ENCODE measurements around the gene MINDY4. TPM values are rescaled to one million over a fixed set of nuclear protein-coding genes. Genes with fewer than 3 reads are reported as not detected.

Gene MINDY4
- total RNA-seq, 1 experiment from 2014 or later: 1.8 TPM

GRCh38 chr7:30831227-30831626 lies 60.0 kb downstream of the MINDY4 start:
- TF ChIP-seq EMX1 (CRISPR knock-in tag; IDR thresholded peaks at IDR 0.05): no peak
- no peak for TF ChIP-seq RELA (CRISPR knock-in tag; IDR thresholded peaks at IDR 0.05; ENCODE audit: borderline replicate concordance)
- TF ChIP-seq ZMAT4 (CRISPR knock-in tag; IDR thresholded peaks at IDR 0.05): no peak
- TF ChIP-seq ZNF232 (CRISPR knock-in tag; IDR thresholded peaks at IDR 0.05): no peak
- TF ChIP-seq, protein P1, sequence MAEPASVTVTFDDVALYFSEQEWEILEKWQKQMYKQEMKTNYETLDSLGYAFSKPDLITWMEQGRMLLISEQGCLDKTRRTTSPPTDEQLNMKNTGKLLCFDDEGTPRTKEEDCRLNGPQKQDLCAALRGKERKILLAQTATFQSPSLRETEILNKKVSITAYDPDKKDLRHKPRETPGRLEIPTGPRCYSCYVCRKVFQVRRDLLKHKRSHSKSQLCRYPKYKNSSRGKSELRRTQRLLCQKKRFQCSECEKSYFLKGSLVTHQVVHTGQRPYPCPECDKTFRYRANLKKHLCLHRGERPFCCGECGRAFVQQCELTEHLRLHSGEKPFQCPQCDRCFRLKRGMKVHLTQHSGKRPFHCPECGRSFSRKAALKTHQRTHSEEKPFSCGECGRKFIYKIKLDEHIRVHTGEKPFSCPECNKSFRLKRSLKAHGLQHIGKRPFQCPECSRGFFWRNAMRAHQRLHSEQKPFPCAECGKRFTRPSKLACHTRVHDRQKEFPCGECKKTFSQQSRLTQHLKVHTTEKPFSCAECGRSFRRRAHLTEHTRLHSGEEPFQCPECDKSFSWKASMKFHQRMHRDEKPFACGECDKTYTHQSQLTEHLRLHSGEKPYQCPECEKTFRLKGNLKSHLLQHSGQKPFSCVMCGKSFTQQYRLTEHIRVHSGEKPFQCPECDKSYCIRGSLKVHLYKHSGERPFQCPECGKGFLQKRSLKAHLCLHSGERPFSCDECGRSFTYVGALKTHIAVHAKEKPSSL (CRISPR knock-in tag; conservative IDR thresholded peaks at IDR 0.05): no peak
- TF ChIP-seq E2F1 (CRISPR knock-in tag; IDR thresholded peaks at IDR 0.05): no peak
- TF ChIP-seq, protein P2, sequence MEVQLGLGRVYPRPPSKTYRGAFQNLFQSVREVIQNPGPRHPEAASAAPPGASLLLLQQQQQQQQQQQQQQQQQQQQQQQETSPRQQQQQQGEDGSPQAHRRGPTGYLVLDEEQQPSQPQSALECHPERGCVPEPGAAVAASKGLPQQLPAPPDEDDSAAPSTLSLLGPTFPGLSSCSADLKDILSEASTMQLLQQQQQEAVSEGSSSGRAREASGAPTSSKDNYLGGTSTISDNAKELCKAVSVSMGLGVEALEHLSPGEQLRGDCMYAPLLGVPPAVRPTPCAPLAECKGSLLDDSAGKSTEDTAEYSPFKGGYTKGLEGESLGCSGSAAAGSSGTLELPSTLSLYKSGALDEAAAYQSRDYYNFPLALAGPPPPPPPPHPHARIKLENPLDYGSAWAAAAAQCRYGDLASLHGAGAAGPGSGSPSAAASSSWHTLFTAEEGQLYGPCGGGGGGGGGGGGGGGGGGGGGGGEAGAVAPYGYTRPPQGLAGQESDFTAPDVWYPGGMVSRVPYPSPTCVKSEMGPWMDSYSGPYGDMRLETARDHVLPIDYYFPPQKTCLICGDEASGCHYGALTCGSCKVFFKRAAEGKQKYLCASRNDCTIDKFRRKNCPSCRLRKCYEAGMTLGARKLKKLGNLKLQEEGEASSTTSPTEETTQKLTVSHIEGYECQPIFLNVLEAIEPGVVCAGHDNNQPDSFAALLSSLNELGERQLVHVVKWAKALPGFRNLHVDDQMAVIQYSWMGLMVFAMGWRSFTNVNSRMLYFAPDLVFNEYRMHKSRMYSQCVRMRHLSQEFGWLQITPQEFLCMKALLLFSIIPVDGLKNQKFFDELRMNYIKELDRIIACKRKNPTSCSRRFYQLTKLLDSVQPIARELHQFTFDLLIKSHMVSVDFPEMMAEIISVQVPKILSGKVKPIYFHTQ (CRISPR knock-in tag; IDR thresholded peaks at IDR 0.05): no peak
- no peak for TF ChIP-seq ZNF396 (CRISPR knock-in tag; IDR thresholded peaks at IDR 0.05; ENCODE audit: borderline replicate concordance)
- TF ChIP-seq TCF7 (CRISPR knock-in tag; IDR thresholded peaks at IDR 0.05; ENCODE audit: low read depth): no peak
- TF ChIP-seq, protein P3, sequence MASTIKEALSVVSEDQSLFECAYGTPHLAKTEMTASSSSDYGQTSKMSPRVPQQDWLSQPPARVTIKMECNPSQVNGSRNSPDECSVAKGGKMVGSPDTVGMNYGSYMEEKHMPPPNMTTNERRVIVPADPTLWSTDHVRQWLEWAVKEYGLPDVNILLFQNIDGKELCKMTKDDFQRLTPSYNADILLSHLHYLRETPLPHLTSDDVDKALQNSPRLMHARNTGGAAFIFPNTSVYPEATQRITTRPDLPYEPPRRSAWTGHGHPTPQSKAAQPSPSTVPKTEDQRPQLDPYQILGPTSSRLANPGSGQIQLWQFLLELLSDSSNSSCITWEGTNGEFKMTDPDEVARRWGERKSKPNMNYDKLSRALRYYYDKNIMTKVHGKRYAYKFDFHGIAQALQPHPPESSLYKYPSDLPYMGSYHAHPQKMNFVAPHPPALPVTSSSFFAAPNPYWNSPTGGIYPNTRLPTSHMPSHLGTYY (CRISPR knock-in tag; IDR thresholded peaks at IDR 0.05): no peak
- Mint-ChIP-seq H3K36me3 (peaks cover 42% of the 10 kb centered on the region), H3K27ac (no peak overlapping the region), H3K9me3 (peaks cover 64% of the 10 kb centered on the region), H3K4me1 (peaks cover 7% of the 10 kb centered on the region), H3K27me3 (ENCODE audit: low read depth) (peaks cover 9% of the 10 kb centered on the region; the same call in 1 of the 2 replicates), H3K4me3 (no peak overlapping the region)
- DNase-seq (ENCODE audit: low spot score) (no peak), ATAC-seq (no peak)
- CTCF ChIA-PET: no interaction called here
- POLR2A ChIA-PET: no interaction called here

DNA sequence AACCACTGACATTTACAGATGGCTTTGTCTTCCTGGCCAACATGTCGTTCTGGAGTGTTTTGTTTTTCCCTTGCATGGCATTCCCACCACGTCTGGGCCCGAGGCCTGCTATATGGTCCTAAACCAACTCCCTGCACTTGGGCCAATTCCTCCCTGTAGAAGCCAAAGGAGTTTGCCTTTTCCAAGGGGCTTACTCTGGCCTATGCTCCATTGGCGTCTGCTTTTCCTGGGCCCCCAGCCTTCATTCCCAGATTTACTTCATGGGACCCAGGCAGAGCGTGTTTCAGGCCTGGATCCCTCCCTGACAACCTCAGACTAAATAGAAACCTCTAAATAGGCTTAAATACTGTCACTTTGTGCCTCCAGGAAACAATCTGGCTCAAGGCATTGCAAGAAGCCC lies 60.7 kb downstream of the MINDY4 start:
- no peak for TF ChIP-seq GTF2I (CRISPR knock-in tag; conservative IDR thresholded peaks at IDR 0.05)
- TF ChIP-seq ESRRA (CRISPR knock-in tag; IDR thresholded peaks at IDR 0.05; ENCODE audit: borderline replicate concordance): no peak
- TF ChIP-seq HMGA2 (CRISPR knock-in tag; IDR thresholded peaks at IDR 0.05): no peak
- no peak for TF ChIP-seq ZNF512 (CRISPR knock-in tag; IDR thresholded peaks at IDR 0.05; ENCODE audit: borderline replicate concordance)
- TF ChIP-seq, protein P1 (CRISPR knock-in tag; conservative IDR thresholded peaks at IDR 0.05): no peak
- TF ChIP-seq, protein P4, sequence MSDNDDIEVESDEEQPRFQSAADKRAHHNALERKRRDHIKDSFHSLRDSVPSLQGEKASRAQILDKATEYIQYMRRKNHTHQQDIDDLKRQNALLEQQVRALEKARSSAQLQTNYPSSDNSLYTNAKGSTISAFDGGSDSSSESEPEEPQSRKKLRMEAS (CRISPR knock-in tag; IDR thresholded peaks at IDR 0.05): no peak
- no peak for TF ChIP-seq ELF4 (CRISPR knock-in tag; IDR thresholded peaks at IDR 0.05; ENCODE audit: low read depth)
- TF ChIP-seq, protein P5, sequence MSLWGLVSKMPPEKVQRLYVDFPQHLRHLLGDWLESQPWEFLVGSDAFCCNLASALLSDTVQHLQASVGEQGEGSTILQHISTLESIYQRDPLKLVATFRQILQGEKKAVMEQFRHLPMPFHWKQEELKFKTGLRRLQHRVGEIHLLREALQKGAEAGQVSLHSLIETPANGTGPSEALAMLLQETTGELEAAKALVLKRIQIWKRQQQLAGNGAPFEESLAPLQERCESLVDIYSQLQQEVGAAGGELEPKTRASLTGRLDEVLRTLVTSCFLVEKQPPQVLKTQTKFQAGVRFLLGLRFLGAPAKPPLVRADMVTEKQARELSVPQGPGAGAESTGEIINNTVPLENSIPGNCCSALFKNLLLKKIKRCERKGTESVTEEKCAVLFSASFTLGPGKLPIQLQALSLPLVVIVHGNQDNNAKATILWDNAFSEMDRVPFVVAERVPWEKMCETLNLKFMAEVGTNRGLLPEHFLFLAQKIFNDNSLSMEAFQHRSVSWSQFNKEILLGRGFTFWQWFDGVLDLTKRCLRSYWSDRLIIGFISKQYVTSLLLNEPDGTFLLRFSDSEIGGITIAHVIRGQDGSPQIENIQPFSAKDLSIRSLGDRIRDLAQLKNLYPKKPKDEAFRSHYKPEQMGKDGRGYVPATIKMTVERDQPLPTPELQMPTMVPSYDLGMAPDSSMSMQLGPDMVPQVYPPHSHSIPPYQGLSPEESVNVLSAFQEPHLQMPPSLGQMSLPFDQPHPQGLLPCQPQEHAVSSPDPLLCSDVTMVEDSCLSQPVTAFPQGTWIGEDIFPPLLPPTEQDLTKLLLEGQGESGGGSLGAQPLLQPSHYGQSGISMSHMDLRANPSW (CRISPR knock-in tag; conservative IDR thresholded peaks at IDR 0.05; ENCODE audit: low read depth): no peak
- no peak for TF ChIP-seq ZNF263 (CRISPR knock-in tag; IDR thresholded peaks at IDR 0.05; ENCODE audit: low read depth)

More for the DNA sequence above, 60.7 kb downstream of the MINDY4 start:
- no peak overlapping the region for H3K27ac Mint-ChIP-seq
- DNase-seq (ENCODE audit: low spot score): no peak
- ChIA-PET POLR2A (no interaction called here), CTCF (no interaction called here)
- peaks cover 68% of the 10 kb centered on the region for H3K9me3 Mint-ChIP-seq
- no peak overlapping the region for H3K4me3 Mint-ChIP-seq
- ATAC-seq: no peak
- peaks cover 9% of the 10 kb centered on the region; the same call in 1 of the 2 replicates for H3K27me3 Mint-ChIP-seq (ENCODE audit: low read depth)
- H3K4me1 Mint-ChIP-seq: peaks cover 7% of the 10 kb centered on the region
- H3K36me3 Mint-ChIP-seq: peaks cover 48% of the 10 kb centered on the region

Measured in WTC11 (cell line).